HG02759 (cell line): ENCODE measurements around the gene HDAC4.

Source experiments
- ATAC-seq: cut with Tn5 transposase; IDR thresholded peaks from one replicate; pipeline ENCODE4 v1.9.1; 2021; ENCODE audit warnings: mild to moderate bottlenecking, moderate library complexity; ENCODE audit not compliant: unreplicated experiment

HDAC4 gene

DNA sequence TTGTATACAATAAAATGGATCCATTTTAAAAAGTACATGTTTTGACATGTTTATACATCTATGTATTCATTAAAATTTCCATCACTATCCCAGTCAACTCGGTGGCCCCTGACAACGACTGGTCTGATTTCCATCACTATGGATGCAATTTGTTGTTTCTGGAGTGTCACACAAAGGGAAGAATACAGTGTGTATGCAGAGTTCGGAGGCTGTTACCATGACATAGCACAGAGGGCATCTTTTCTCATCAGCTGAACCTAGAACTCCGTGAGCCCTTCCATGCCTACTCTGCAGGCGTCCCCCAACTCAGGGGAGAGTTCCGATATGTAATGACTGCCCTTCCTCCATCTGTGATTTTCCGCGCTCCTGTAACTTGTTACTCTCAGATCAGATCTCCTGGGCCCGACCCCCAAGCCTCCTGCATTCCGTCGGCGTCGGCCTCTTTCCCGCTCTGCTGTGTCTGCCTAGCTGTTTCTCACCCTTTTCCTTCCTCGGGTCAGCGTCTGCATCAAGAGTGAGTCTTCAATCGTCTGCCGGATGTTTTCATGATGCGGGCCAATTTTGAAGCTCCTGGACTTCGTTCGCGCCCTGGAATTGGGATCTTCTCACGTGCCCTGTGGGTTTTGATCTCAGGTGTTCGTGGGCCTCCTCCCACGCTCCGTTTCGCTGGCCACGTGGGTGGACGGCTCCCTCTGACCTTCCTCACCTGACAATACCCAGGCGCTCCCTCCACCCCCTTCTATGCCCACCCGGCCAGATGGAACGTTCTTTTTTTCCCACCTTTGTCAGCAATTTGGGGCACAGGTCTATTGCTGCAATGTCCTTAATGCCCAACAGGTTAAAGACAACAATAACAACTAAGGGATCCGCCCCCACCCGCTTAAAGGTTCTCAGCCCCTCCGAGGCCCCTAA is 391.9 kb downstream of the HDAC4 start:
- no peak for ATAC-seq

DNA sequence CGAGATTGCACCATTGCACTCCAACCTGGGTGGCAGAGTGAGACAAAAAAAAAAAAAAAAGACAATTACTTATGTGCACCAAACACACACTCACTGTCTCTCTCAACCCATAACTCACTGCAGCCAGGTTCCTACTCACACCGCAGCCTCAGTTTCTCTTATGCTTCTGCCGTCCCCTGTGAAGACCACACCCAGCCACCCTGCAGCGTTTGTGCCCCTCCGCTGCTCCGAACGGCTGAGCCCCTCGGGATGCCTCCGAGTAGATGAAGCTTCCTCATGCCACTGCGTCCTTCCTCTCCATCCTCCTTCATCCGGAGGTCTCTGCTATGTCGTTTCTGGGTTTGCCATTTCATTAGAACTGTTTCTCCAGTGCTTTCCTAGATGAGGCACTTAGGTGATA is 392.8 kb downstream of the HDAC4 start:
- ATAC-seq: no peak

DNA sequence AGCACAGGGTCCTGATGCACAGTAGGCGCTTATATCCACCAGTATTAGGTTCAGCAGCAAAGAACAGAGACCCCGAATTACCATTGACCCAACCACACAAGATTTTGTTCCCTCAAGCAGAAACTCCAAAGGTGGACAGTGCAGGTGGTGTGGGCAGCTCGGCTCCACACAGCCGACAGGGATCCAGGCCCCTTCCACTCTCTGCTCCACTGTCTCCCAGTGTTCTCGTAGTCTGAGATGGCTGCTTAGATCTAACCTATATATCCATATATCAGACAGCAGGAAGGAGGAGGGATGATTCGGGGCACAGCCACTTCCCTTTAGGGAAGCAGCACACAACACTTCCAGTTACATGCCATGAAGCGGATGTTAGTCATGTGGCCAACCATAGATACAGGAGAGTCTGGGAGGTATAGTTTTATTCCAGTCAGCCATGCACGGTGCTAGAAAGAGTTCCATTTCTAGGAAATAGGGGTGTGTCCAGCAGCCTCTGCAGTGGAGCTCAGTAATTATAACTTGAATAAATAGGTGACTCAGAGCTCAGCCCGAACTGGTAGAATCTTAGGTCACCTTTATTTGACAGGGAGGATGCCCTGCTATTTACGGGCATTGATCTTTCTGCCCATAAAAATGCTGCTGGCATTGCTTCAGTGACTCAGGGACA is 394.1 kb downstream of the HDAC4 start:
- ATAC-seq: no peak

- ATAC-seq: no peak
These were observed 395.2 kb downstream of the HDAC4 start for GRCh38 chr2:239005586-239005985.

DNA sequence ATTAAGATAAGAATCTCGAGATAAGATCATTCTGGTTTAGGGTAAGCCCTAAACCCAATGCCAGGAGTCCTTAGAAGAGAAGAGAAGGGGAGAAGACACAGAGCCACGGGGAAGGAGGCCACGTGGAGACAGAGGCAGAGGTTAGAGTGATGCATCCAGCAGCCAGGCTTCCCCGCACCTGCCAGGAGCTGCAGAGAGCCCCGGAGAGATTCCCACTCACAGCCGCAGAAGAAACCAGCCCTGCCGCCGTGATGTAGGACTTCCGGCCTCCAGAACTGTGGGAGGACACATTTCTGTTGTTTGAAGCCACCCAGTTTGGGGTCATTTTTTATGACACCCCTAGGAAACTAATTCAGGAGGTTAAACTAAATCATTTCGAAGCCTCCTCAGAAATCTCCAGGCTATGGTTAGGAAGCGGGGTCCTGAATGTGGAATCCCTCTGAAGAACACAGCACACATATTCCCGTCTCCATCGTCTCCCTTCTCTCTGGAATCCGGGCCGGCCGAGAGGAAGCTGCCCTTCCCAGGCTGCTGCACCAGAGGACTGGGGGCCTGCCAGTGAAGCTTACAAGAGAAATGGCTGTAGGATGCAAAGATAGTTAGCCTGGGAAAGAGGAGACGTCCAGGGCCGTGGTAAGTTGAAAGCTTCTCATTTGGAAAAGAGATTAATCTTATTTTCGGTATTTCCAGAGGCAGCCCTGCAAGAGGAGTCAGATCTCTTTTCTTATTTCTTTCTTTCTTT is 396.4 kb downstream of the HDAC4 start:
- no peak for ATAC-seq

DNA sequence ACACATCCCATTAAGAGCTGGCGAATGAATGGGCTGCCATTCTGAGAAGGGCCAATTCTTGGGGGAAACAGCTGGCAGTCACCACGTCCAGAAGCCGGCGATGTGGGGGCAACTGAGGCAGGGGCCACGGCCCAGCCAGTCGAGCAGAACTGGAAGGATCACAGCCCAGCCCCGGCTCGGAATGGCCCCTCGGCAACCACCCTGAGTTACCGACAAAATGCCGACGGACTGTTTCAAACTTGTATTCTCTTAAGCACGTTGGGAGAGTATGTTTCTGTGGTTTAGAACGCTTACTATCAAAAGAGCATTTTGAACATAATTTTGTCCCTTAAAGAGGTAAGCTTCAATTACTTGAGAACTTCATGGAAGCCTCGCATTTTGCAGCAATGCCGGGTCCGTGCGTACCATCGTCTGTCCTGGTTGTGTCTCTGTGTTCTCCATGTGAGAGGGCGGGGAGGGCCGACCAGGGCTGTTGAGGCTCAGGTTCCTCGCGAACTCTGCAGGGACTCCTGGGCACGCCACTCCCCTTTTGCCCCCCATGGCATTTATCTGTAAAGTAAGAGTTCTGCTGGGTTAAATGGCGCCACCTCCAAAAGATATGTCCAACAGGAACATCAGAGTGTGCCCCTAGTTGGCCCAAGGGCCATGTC is 397.1 kb downstream of the HDAC4 start:
- ATAC-seq: no peak

DNA sequence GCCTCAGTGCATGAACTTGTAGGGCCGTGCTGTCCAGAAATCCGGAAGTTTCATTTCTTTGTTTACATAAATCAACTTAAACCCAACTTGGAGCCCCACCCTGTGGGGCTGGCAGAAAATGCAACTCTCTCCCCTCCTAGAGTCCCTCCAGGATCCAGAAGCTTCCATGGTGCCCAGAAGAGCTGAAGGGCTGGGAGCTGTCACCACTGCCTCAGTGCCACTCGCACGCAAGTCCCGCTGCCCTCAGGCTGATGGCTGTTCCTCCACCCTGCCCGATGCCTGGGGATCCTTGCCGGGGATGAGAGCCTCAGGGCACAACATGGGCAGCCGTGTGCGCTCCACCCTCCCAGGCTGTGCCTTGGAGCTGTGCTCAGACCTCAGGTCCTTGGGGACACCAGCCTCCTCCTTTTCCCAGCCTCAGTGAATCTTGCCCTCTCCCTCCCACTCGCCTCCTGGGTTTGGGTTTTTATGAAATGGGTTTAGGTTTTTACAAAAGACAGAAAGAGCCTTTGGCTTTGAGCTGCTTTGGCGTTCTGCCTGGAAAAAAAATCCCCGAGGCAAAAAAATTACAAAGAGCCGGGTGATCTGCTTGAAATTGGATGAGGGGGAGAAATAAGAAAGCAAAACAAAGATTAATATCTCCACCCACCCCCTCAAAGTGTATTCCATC is 397.7 kb downstream of the HDAC4 start:
- ATAC-seq: no peak

DNA sequence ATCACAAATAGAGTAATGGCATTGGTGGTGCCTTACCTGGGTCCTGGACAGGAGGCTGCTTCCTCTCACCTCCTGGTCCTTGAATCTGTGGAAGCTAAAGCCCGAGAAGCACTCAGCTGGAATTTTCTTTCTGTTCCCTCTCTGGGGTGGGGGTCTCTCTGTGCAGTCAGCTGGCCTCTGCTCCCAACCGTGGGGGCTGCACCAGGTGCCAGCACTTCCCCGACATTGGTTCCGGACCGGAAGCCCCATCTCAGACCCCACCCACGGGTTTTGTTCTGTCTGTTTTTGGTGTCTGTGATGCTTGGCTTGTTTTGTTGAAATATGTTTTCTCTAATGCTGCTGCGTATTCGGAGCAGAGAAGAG is 398.2 kb downstream of the HDAC4 start:
- no peak for ATAC-seq

DNA sequence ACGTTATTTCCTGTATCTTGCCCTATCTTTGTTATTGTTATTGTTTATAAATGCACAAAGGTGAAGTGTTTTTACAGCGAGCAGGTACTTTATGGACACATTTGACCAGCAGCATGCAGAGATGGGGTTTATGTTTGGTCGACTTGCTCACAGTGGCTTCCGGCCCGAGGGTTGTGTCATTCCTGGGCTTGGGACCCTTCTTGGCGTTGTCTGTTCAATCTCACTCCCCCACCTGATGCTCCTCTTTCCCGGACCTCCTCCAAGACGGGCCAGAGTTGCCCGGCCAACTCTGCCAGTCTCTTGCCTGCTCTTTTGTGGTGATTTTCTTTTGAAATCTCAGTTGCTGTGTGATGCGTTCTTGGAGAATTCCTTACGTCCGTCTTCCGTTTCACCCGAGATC is 399.0 kb downstream of the HDAC4 start:
- no peak for ATAC-seq

GRCh38 chr2:239000500-239001073 is 400.2 kb downstream of the HDAC4 start:
- no peak for ATAC-seq

- no peak for ATAC-seq
These were observed 400.7 kb downstream of the HDAC4 start for GRCh38 chr2:239000089-239000488.

GRCh38 chr2:238999291-238999741 is 401.5 kb downstream of the HDAC4 start:
- ATAC-seq: no peak

- ATAC-seq: no peak
These were observed 402.0 kb downstream of the HDAC4 start for GRCh38 chr2:238998801-238999200.
